Measurements from ENCODE around the gene PDCD2.
"Not testable (repeated sequence)": the region's sequence is repeated elsewhere in the genome, so short reads cannot be mapped to it uniquely, and the experiment has no call there.

Gene PDCD2

GRCh38 chr6:170545405-170545804, 39.0 kb downstream of the PDCD2 start:
- no peak for DNase-seq

DNA sequence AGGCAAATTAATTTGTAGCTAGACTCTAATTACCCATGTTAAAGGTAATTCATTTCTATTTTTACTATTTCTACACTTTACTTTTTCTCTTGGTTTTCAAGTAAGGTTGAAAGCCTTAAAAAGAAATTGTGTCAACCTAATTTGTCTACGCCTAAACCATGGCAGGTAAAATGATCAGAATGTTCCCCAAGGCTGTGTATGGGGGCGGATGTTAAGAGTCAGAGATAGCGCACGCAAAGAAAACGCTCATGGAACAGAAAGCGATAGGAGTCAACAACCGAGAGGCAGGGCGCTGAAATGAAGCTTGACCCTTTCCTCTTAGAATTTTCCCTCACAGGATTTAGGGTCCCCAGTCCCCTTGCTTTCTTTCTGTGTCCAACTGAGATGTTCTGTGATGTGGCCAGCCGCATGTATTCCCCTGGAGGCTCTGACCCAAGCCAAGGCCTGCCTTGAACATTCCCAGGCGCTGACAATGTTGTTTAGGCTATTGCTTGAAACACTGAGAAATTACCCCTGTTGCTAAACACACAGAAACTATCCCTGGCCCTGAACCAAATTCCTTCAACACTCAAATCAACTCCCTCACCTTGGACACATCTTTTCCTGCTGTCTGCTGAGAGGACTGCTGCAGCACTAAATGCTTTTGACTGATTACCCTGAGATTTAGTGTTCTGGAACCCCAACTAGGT, 42.3 kb downstream of the PDCD2 start:
- DNase-seq = no peak

DNA sequence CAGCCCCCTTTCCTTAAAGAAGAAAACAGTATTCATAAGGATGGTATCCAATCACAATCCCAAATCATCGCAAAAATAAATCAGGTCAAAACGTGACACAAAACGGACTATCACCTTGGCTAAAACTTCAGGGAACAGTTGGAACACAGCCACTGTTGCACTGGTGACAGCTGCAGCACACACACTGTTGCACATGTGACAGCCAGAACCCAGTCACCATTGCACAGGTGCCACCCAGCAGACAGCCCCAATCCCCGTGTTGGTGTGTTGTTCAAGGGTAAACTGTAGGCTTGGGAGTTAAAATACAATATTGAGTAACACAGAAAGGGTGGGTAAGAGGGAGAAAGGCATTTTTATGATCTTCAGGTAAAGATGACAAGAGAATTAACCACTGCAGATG, 47.1 kb downstream of the PDCD2 start:
- DNase-seq = no peak

DNA sequence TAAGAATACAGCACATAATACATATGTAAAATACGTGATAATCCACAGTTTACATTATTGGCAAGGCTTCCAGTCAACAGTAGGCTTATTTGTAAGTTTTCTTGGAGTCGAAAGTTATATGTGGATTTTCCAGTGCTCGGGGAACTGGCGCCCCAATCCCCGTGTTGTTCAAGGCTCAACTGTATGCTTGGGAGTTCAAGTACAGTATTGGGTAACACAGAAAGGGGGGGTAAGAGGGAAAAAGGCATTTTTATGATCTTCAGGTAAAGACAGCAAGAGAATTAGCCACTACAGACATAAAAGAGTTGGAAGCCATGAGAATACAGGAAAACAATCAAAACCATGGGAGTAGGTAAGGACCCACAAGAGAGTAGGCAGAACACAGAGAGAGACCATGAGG, 47.8 kb downstream of the PDCD2 start:
- DNase-seq = no peak

- no peak for DNase-seq
These were observed 49.4 kb downstream of the PDCD2 start for GRCh38 chr6:170535004-170535403.

GRCh38 chr6:170533792-170534191, 50.6 kb downstream of the PDCD2 start:
- DNase-seq = no peak

GRCh38 chr6:170532867-170533488, 51.5 kb downstream of the PDCD2 start:
- DNase-seq = no peak

GRCh38 chr6:170529839-170530469, 54.5 kb downstream of the PDCD2 start:
- peak; percentile 28 for DNase-seq

- DNase-seq = not testable (repeated sequence)
These were observed 56.4 kb downstream of the PDCD2 start for GRCh38 chr6:170527995-170528394.

DNA sequence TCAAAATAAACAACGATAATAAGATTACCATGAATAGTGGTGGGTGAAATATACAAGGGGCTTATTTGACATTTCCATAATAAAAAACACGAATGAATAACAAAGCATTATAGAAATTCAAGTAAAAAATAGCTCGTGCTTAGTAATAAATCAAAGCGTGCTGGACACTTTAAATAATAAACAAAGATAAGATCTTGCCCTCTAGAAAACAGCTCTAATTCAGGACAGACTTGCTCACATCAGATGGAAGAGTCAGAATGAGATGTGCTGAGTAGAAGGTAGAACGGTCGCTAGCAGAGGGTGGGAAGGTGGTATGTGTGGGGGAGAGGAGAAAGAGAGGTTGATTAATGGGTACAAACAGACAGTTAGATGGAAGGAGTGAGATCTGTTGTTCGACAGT, 58.6 kb downstream of the PDCD2 start:
- no peak for DNase-seq
